HEK293 (cell line): ENCODE data around the gene BCL2L13.

ENCODE experiments used
- CTCF ChIA-PET: fragments of 350-600 bp; formaldehyde crosslinking; extraction: SDS; loops from one replicate; lab custom pipeline; 2021; ENCODE audit warnings: antibody characterized with exemption; lab: Yijun Ruan, JAX
- POLR2A ChIA-PET: fragments of 300-600 bp; formaldehyde crosslinking; extraction: SDS; loops from one replicate; lab custom pipeline; 2020; ENCODE audit warnings: antibody characterized with exemption, inconsistent platforms; lab: Yijun Ruan, JAX
- H3K27ac ChIP-seq: fragments of 200-500 bp; sonication (Bioruptor generic); 2 replicates; pipeline ENCODE4 v1.5.1; 2014; ENCODE audit warnings: low read depth, low read length, control low read depth, inconsistent platforms; ENCODE audit errors: extremely low read depth
- H3K36me3 ChIP-seq, 2 experiments: fragments of 200-500 bp in 1 of 2; sonication (Bioruptor generic) in 1 of 2; 1 replicate in 1 of 2; 2 replicates in 1 of 2; pipeline ENCODE4 v1.5.1; 2014 to 2017; ENCODE audit warnings: inconsistent platforms in 2 of 2, low read length in 2 of 2; ENCODE audit not compliant: control insufficient read depth in 2 of 2, insufficient read depth in 1 of 2
- H3K4me1 ChIP-seq: fragments of 200-500 bp; sonication (Bioruptor generic); 2 replicates; pipeline ENCODE4 v1.5.1; 2014; ENCODE audit warnings: mild to moderate bottlenecking, low read length, inconsistent platforms; ENCODE audit not compliant: control insufficient read depth, insufficient read depth
- H3K4me3 ChIP-seq: 2 replicates; pipeline ENCODE4 v1.5.1; 2011; ENCODE audit warnings: low read depth, mild to moderate bottlenecking, control low read depth, low read length, moderate library complexity
- H3K9me3 ChIP-seq: fragments of 200-500 bp; sonication (Bioruptor generic); 2 replicates; pipeline ENCODE4 v1.5.1; 2014; ENCODE audit warnings: low read depth, low read length, inconsistent platforms; ENCODE audit not compliant: control insufficient read depth, insufficient read depth
- CTCF ChIP-seq: fragments of 450-650 bp; formaldehyde crosslinking; IDR thresholded peaks from 2 replicates; pipeline ENCODE4 v1.5.1; 2016; ENCODE audit warnings: missing biosample characterization, missing genetic modification characterization
- KLF8 ChIP-seq: fragments of 450-650 bp; formaldehyde crosslinking; IDR thresholded peaks from 2 replicates; pipeline ENCODE4 v1.5.1; 2016; ENCODE audit warnings: missing biosample characterization, missing genetic modification characterization
- OSR2 ChIP-seq: fragments of 450-650 bp; formaldehyde crosslinking; IDR thresholded peaks from 2 replicates; pipeline ENCODE4 v1.5.1; 2016; ENCODE audit warnings: missing biosample characterization, missing genetic modification characterization
- ZNF26 ChIP-seq: fragments of 450-650 bp; formaldehyde crosslinking; IDR thresholded peaks from 2 replicates; pipeline ENCODE4 v1.5.1; 2016; ENCODE audit warnings: missing biosample characterization, missing genetic modification characterization
- ZNF311 ChIP-seq: fragments of 450-650 bp; formaldehyde crosslinking; IDR thresholded peaks from 2 replicates; pipeline ENCODE4 v1.5.1; 2017; ENCODE audit warnings: missing biosample characterization, missing genetic modification characterization, borderline replicate concordance
- ZNF423 ChIP-seq: fragments of 450-650 bp; formaldehyde crosslinking; IDR thresholded peaks from 2 replicates; pipeline ENCODE4 v1.5.1; 2016; ENCODE audit warnings: missing biosample characterization, missing genetic modification characterization
- ZNF518A ChIP-seq: fragments of 450-650 bp; formaldehyde crosslinking; conservative IDR thresholded peaks from 2 replicates; pipeline ENCODE4 v1.5.1; 2016; ENCODE audit warnings: low read depth, missing biosample characterization, missing genetic modification characterization
- ZNF561 ChIP-seq: fragments of 450-650 bp; IDR thresholded peaks from 2 replicates; pipeline ENCODE4 v1.5.1; 2018; ENCODE audit warnings: missing biosample characterization, missing genetic modification characterization, borderline replicate concordance
- ZNF623 ChIP-seq: fragments of 450-650 bp; formaldehyde crosslinking; IDR thresholded peaks from 2 replicates; pipeline ENCODE4 v1.5.1; 2016; ENCODE audit warnings: missing biosample characterization, missing genetic modification characterization
- ZNF639 ChIP-seq: fragments of 450-650 bp; formaldehyde crosslinking; IDR thresholded peaks from 2 replicates; pipeline ENCODE4 v1.5.1; 2016; ENCODE audit warnings: missing biosample characterization, missing genetic modification characterization
- ZNF701 ChIP-seq: fragments of 450-650 bp; formaldehyde crosslinking; IDR thresholded peaks from 2 replicates; pipeline ENCODE4 v1.5.1; 2016; ENCODE audit warnings: missing biosample characterization, missing genetic modification characterization
- ZNF785 ChIP-seq: fragments of 450-650 bp; formaldehyde crosslinking; IDR thresholded peaks from 2 replicates; pipeline ENCODE4 v1.5.1; 2016; ENCODE audit warnings: missing biosample characterization, missing genetic modification characterization
- ZSCAN5A ChIP-seq: fragments of 450-650 bp; formaldehyde crosslinking; IDR thresholded peaks from 2 replicates; pipeline ENCODE4 v1.5.1; 2016; ENCODE audit warnings: missing biosample characterization, missing genetic modification characterization

Gene BCL2L13

GRCh38 chr22:17592201-17592600 is 46.4 kb upstream of the BCL2L13 start:
- Histone ChIP-seq H3K4me1 (no peaks in the 10 kb centered on the region), H3K9me3 (no peaks in the 10 kb centered on the region), H3K36me3 (peaks cover 36 to 75% of the 10 kb centered on the region in 2 experiments), H3K27ac (no peak overlapping the region), H3K4me3 (no peak overlapping the region)
- POLR2A ChIA-PET: interaction anchor here (1.2 kb wide), 1 partner anchor 28 kb away, joined by 3 read pairs; no protein-coding TSS in a partner anchor
- CTCF ChIA-PET: interaction anchor here (0.7 kb wide), 1 partner anchor 51 kb away, joined by 3 read pairs; no protein-coding TSS in a partner anchor
- TF ChIP-seq ZNF311: no peak
- TF ChIP-seq ZNF639 (tag by site-specific recombination): no peak
- no peak for TF ChIP-seq ZNF623
- no peak for TF ChIP-seq ZNF518A (tag by site-specific recombination)

GRCh38 chr22:17596226-17596625 is 42.3 kb upstream of the BCL2L13 start:
- no peak overlapping the region for H3K4me3 ChIP-seq
- H3K27ac ChIP-seq: no peak overlapping the region
- no peak for TF ChIP-seq CTCF (tag by site-specific recombination)
- TF ChIP-seq OSR2: no peak
- no peak for TF ChIP-seq ZNF701 (tag by site-specific recombination)
- no peak for TF ChIP-seq ZNF561 (tag by site-specific recombination)
- TF ChIP-seq ZNF785 (tag by site-specific recombination): no peak
- no peak for TF ChIP-seq KLF8
- no peak for TF ChIP-seq ZNF26 (tag by site-specific recombination)
- TF ChIP-seq ZSCAN5A (tag by site-specific recombination): no peak
- no peak for TF ChIP-seq ZNF423 (tag by site-specific recombination)
- peaks cover 64 to 94% of the 10 kb centered on the region in 2 experiments for H3K36me3 ChIP-seq
- no peaks in the 10 kb centered on the region for H3K9me3 ChIP-seq
- POLR2A ChIA-PET: no interaction called here
- CTCF ChIA-PET: interaction anchor here (1.2 kb wide), 1 partner anchor 147 kb away, joined by 3 read pairs; no protein-coding TSS in a partner anchor
- no peaks in the 10 kb centered on the region for H3K4me1 ChIP-seq
